CD14-positive monocyte (primary cell): Measurements from ENCODE around the gene ALDOC. TPM values are rescaled to one million over a fixed set of nuclear protein-coding genes. Genes with fewer than 3 reads are reported as not detected.

Experiments
- DNase-seq, 3 donors: peaks; one replicate each; pipeline ENCODE4 v3.0.0-alpha.2; 2011 to 2022
- H2AFZ ChIP-seq: 2 replicates; pipeline ENCODE4 v1.6.0; 2012; ENCODE audit warnings: mild to moderate bottlenecking, low read depth, low read length, inconsistent platforms; ENCODE audit not compliant: insufficient read depth, poor library complexity, severe bottlenecking
- H3K27ac ChIP-seq, 2 donors: 1 replicate in 1 of 2; 2 replicates in 1 of 2; pipeline ENCODE4 v1.5.1; 2012 to 2013; ENCODE audit warnings: low read length in 2 of 2, control low read depth in 1 of 2, inconsistent platforms in 1 of 2, low read depth in 1 of 2, mild to moderate bottlenecking in 1 of 2
- H3K27me3 ChIP-seq, 2 donors: one replicate each; pipeline versions ENCODE4 v1.6.0 to v1.6.1; 2011 to 2013; ENCODE audit warnings: low read length in 2 of 2; ENCODE audit not compliant: control insufficient read depth in 2 of 2, insufficient read depth in 2 of 2
- H3K36me3 ChIP-seq, 2 donors: replicated peaks in 1 of 2; 1 replicate in 1 of 2; 2 replicates in 1 of 2; pipeline versions ENCODE4 v1.5.1 to v1.6.1; 2012 to 2013; ENCODE audit warnings: low read length in 2 of 2, control low read depth in 1 of 2, inconsistent platforms in 1 of 2, mild to moderate bottlenecking in 1 of 2; ENCODE audit not compliant: insufficient read depth in 2 of 2, control insufficient read depth in 1 of 2
- H3K4me1 ChIP-seq, 2 donors: 1 replicate in 1 of 2; 2 replicates in 1 of 2; pipeline versions ENCODE4 v1.5.1 to v1.6.1; 2012 to 2013; ENCODE audit warnings: low read length in 2 of 2, control low read depth in 1 of 2, inconsistent platforms in 1 of 2, mild to moderate bottlenecking in 1 of 2, moderate library complexity in 1 of 2; ENCODE audit not compliant: insufficient read depth in 2 of 2, control insufficient read depth in 1 of 2
- H3K4me2 ChIP-seq: replicated peaks from 2 replicates; pipeline ENCODE3; 2012; ENCODE audit warnings: low read length, moderate library complexity, mild to moderate bottlenecking; ENCODE audit not compliant: poor library complexity, severe bottlenecking; ENCODE audit errors: extremely low read depth
- H3K4me3 ChIP-seq, 3 experiments: fragments of 200-600 bp in 1 of 3; sonication (generic) in 1 of 3; replicated peaks in 1 of 3; 1 replicate in 2 of 3; 2 replicates in 1 of 3; pipeline ENCODE4 v1.5.1; 2011 to 2013; ENCODE audit warnings: low read length in 3 of 3, mild to moderate bottlenecking in 3 of 3, control low read depth in 2 of 3, low read depth in 2 of 3, inconsistent platforms in 1 of 3, moderate library complexity in 1 of 3
- H3K79me2 ChIP-seq: 2 replicates; pipeline ENCODE4 v1.6.0; 2012; ENCODE audit warnings: mild to moderate bottlenecking, control low read depth, inconsistent platforms, low read length, moderate library complexity; ENCODE audit not compliant: insufficient read depth
- H3K9ac ChIP-seq: 2 replicates; pipeline ENCODE4 v1.6.0; 2017; ENCODE audit warnings: low read length, mild to moderate bottlenecking; ENCODE audit not compliant: insufficient read depth, poor library complexity, severe bottlenecking
- H3K9me3 ChIP-seq, 2 donors: replicated peaks in 1 of 2; 1 replicate in 1 of 2; 2 replicates in 1 of 2; pipeline versions ENCODE4 v1.5.1 to v1.6.1; 2012 to 2013; ENCODE audit warnings: low read length in 2 of 2, control low read depth in 1 of 2; ENCODE audit not compliant: control insufficient read depth in 1 of 2, insufficient read depth in 1 of 2
- H4K20me1 ChIP-seq: 2 replicates; pipeline ENCODE4 v1.6.0; 2012; ENCODE audit warnings: mild to moderate bottlenecking, low read length, control low read depth, moderate library complexity; ENCODE audit not compliant: insufficient read depth
- H3K27ac Mint-ChIP-seq, 7 donors: one replicate each; pipeline ENCODE4 v1.8.0; 2020; ENCODE audit warnings: mild to moderate bottlenecking in 7 of 7, mixed read lengths in 7 of 7, moderate library complexity in 6 of 7, inconsistent platforms in 2 of 7
- H3K27me3 Mint-ChIP-seq, 3 donors: one replicate each; pipeline ENCODE4 v1.8.0; 2021 to 2022; ENCODE audit warnings: low read depth in 3 of 3, mild to moderate bottlenecking in 3 of 3, mixed read lengths in 3 of 3, moderate library complexity in 3 of 3, inconsistent platforms in 1 of 3
- H3K36me3 Mint-ChIP-seq, 2 donors: one replicate each; pipeline ENCODE4 v1.8.0; 2020; ENCODE audit warnings: mixed read lengths in 2 of 2, inconsistent platforms in 1 of 2, mild to moderate bottlenecking in 1 of 2
- H3K4me1 Mint-ChIP-seq: one replicate; pipeline ENCODE4 v1.8.0; 2020; ENCODE audit warnings: mild to moderate bottlenecking, mixed read lengths
- H3K4me3 Mint-ChIP-seq, 2 donors: one replicate each; pipeline ENCODE4 v1.8.0; 2020; ENCODE audit warnings: mild to moderate bottlenecking in 2 of 2, mixed read lengths in 2 of 2, moderate library complexity in 1 of 2
- H3K9me3 Mint-ChIP-seq, 7 donors: one replicate each; pipeline ENCODE4 v1.8.0; 2020 to 2022; ENCODE audit warnings: mixed read lengths in 7 of 7, mild to moderate bottlenecking in 6 of 7, moderate library complexity in 6 of 7, inconsistent platforms in 2 of 7
- WGBS: methylation state at CpG from one replicate; pipeline ENCODE4 v1.1.5; 2013; ENCODE audit warnings: missing lambda C conversion rate; ENCODE audit not compliant: insufficient coverage; 5-methylcytosine and 5-hydroxymethylcytosine counted together
- intact Hi-C, 2 donors: fragments of 100-400 bp; cut with micrococcal nuclease; formaldehyde crosslinking; loops; one replicate each; pipeline versions ENCODE4 v1.15.0 to v1.15.1; 2023
- polyA plus RNA-seq, 3 donors: library from polyadenylated mRNA; depleted of rRNA in 1 of 3; unstranded in 2 of 3; stranded (reverse) in 1 of 3; fragments of 300-500 nt in 2 of 3; fragments of >200 nt in 1 of 3; fragmentation: Illumina TruSeq in 2 of 3; gene quantifications; 1 replicate in 2 of 3; 2 replicates in 1 of 3; pipeline ENCODE4 v1.2.3, GENCODE V29; 2012 to 2021
- TF ChIP-seq, protein P1 (sequence below): fragments of 200-600 bp; IDR thresholded peaks from one replicate; pipeline ENCODE4 v1.8.0; 2022; ENCODE audit warnings: antibody characterized with exemption, mild to moderate bottlenecking

Gene ALDOC
- polyA plus RNA-seq, 3 donors = 7.1 to 10.6 (median 9.8) TPM

DNA sequence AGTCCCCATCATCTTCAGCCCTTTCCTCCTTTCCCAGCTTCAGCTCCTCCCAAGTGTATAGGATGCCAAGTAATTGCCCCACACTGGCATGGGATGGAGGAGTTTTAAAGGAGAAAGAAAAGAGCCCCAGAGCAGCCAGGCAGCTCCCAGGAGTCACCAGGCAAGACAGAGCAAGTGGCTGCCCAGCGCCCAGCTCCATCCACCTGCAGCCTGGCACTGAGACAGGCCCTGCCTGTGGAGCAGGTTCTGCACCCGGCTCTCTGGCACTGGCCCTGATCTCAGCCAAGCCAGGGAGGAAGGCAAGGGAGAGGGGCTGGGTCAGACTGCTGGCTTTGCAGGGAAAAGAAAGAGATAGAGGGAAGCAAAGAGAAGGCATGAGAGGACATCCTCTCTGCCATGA is 48.8 kb downstream of the ALDOC start:
- no peak overlapping the region for H3K9ac ChIP-seq
- TF ChIP-seq, protein P1, sequence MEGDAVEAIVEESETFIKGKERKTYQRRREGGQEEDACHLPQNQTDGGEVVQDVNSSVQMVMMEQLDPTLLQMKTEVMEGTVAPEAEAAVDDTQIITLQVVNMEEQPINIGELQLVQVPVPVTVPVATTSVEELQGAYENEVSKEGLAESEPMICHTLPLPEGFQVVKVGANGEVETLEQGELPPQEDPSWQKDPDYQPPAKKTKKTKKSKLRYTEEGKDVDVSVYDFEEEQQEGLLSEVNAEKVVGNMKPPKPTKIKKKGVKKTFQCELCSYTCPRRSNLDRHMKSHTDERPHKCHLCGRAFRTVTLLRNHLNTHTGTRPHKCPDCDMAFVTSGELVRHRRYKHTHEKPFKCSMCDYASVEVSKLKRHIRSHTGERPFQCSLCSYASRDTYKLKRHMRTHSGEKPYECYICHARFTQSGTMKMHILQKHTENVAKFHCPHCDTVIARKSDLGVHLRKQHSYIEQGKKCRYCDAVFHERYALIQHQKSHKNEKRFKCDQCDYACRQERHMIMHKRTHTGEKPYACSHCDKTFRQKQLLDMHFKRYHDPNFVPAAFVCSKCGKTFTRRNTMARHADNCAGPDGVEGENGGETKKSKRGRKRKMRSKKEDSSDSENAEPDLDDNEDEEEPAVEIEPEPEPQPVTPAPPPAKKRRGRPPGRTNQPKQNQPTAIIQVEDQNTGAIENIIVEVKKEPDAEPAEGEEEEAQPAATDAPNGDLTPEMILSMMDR = no peak
- Mint-ChIP-seq H3K27me3 (peaks cover 2 to 9% (median 8%) of the 10 kb centered on the region in 3 donors), H3K9me3 (no peaks in the 10 kb centered on the region), H3K36me3 (no peaks in the 10 kb centered on the region), H3K27ac (peak overlapping the region in 1 of 7 donors; percentile 71), H3K4me3 (no peak overlapping the region), H3K4me1 (no peaks in the 10 kb centered on the region)
- H2AFZ ChIP-seq = no peak overlapping the region
- H3K27me3 ChIP-seq = no peaks in the 10 kb centered on the region
- H3K27ac ChIP-seq = no peak overlapping the region
- H3K4me2 ChIP-seq = no peak overlapping the region
- no peak overlapping the region for H3K4me3 ChIP-seq
- WGBS = 100% methylated on average over 2 of the region's 2 CpGs
- no peaks in the 10 kb centered on the region for H3K9me3 ChIP-seq
- intact Hi-C loops = no loop called here
- H3K36me3 ChIP-seq = no peaks in the 10 kb centered on the region
- H3K79me2 ChIP-seq = no peaks in the 10 kb centered on the region
- no peaks in the 10 kb centered on the region for H4K20me1 ChIP-seq
- H3K4me1 ChIP-seq = no peaks in the 10 kb centered on the region
- DNase-seq = no peak

DNA sequence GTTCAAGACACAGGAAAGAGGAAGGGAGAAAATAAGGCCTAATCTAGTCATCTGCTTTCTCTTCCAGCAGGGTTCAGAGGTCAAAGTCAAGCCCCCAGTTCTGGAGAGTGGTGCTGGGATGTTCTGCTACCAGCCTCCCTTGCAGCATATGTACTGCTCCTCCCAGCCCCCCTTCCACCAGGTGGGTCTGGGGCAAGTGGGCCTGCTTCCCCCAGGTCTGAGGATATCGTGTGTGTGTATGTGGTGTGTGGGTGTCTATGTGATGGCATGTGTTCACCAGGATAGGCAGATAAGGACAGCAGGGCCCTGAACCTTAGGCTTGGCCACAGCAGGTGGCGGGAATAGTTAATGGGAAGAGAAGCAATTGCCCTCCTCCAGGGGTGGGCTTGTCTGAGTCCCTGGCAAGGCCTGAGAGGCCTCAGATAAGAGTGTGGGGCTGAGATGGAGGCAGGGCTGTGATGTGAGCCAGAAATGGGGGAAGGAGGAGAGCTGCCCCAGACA is 49.5 kb downstream of the ALDOC start:
- Histone ChIP-seq H3K79me2 (no peaks in the 10 kb centered on the region), H3K9me3 (no peaks in the 10 kb centered on the region), H3K4me1 (no peaks in the 10 kb centered on the region), H3K9ac (no peak overlapping the region), H4K20me1 (no peaks in the 10 kb centered on the region), H3K4me2 (no peak overlapping the region), H3K4me3 (no peak overlapping the region), H3K27ac (no peak overlapping the region), H3K36me3 (no peaks in the 10 kb centered on the region), H2AFZ (no peak overlapping the region), H3K27me3 (no peaks in the 10 kb centered on the region)
- no peaks in the 10 kb centered on the region for H3K4me1 Mint-ChIP-seq
- H3K36me3 Mint-ChIP-seq = no peaks in the 10 kb centered on the region
- DNase-seq = no peak
- intact Hi-C loops = no loop called here
- peak overlapping the region in 1 of 7 donors; percentile 71 for H3K27ac Mint-ChIP-seq
- H3K27me3 Mint-ChIP-seq = peaks cover 2 to 9% (median 8%) of the 10 kb centered on the region in 3 donors
- TF ChIP-seq, protein P1 = no peak
- no peaks in the 10 kb centered on the region for H3K9me3 Mint-ChIP-seq
- peak overlapping the region in 1 of 2 donors; percentile 37 for H3K4me3 Mint-ChIP-seq
- 100% methylated on average over 2 of the region's 2 CpGs for WGBS
